ENCODE results near the gene SPACA6.

GRCh38 chr19:51686171-51686570 is 7.0 kb upstream of the SPACA6 start:
- TF ChIP-seq CTCF (IDR thresholded peaks at IDR 0.05) = no peak
- TF ChIP-seq POLR2A (IDR thresholded peaks at IDR 0.05; ENCODE audit: low read depth) = no peak

Measured in esophagus muscularis mucosa (tissue), 3 donors.